GM10266 (cell line): ENCODE measurements around the gene ACVR2A.

Experiments
- DNase-seq: peaks from one replicate; pipeline ENCODE4 v3.0.0; 2012; ENCODE audit errors: extremely low spot score
- CTCF ChIP-seq: IDR thresholded peaks from 2 replicates; pipeline ENCODE4 v1.5.1; 2012; ENCODE audit warnings: mild to moderate bottlenecking, low read depth; ENCODE audit not compliant: control insufficient read depth, insufficient read depth; ENCODE audit errors: missing control alignments

ACVR2A gene

GRCh38 chr2:147826278-147827087 is 18.3 kb upstream of the ACVR2A start:
- TF ChIP-seq CTCF, result no peak

GRCh38 chr2:147827088-147827375 is 17.8 kb upstream of the ACVR2A start:
- no peak for DNase-seq

More at GRCh38 chr2:147826278-147827087, 18.3 kb upstream of the ACVR2A start:
- no peak for DNase-seq

GRCh38 chr2:147829106-147829505 is 15.7 kb upstream of the ACVR2A start:
- no peak for DNase-seq
- TF ChIP-seq CTCF, result no peak

More at GRCh38 chr2:147827088-147827375, 17.8 kb upstream of the ACVR2A start:
- no peak for TF ChIP-seq CTCF

GRCh38 chr2:147836099-147836498 is 8.7 kb upstream of the ACVR2A start:
- no peak for DNase-seq
- TF ChIP-seq CTCF, result no peak

GRCh38 chr2:147843391-147843863 is 1.4 kb upstream of the ACVR2A start:
- DNase-seq, result no peak
- no peak for TF ChIP-seq CTCF

GRCh38 chr2:147843864-147844696 is 749 bp upstream of the ACVR2A start:
- peak; percentile 96 for DNase-seq
- peak; percentile 24 for TF ChIP-seq CTCF
